Left cardiac atrium (tissue), 4 donors: ENCODE data around the gene PBOV1. TPM values are rescaled to one million over a fixed set of nuclear protein-coding genes. Genes with fewer than 3 reads are reported as not detected.

ENCODE experiments used
- ATAC-seq, 2 donors: fragments of 200-7000 bp; cut with Tn5 transposase; one replicate each; pipeline ENCODE4 v1.9.1; 2020; ENCODE audit warnings: mild to moderate bottlenecking in 2 of 2, moderate library complexity in 2 of 2
- DNase-seq: peaks from one replicate; pipeline ENCODE4 v3.0.0-alpha.2; 2020
- intact Hi-C, 2 donors: fragments of 100-400 bp; cut with DNase I; formaldehyde crosslinking; loops; one replicate each; pipeline versions ENCODE4 v1.14.1 to v1.15.1; 2022 to 2023
- total RNA-seq, 2 donors: library from RNA; stranded (reverse); fragmentation: NEBNext Ultra II Directional; extraction: Animal tissue kit (Norgen Biotek cat#: 25700); gene quantifications; one replicate each; pipeline ENCODE4 v1.2.1, GENCODE V29; 2021
- donor health status: DM: no; HTN: yes; CAD: no.
- donor health status: DM: no; HTN: yes; CAD: no; lungs with severe emphysema.
- donor health status: DM: yes; HTN: yes; CAD: no.
- donor health status: Dilated cardiomyopathy.

The PBOV1 gene
- total RNA-seq, 2 donors from 2014 or later = not detected

- ATAC-seq (no peak), DNase-seq (no peak)
- intact Hi-C loops = no loop called here
Observed at GRCh38 chr6:138176652-138177232, 41.5 kb downstream of the PBOV1 start.

- no peak for DNase-seq
- intact Hi-C loops = no loop called here
- ATAC-seq = no peak
Observed at GRCh38 chr6:138175596-138175995, 42.7 kb downstream of the PBOV1 start.

Other genes starting within 250 kb of the PBOV1 start
- gene PERP, start 111.1 kb downstream of the PBOV1 start, total RNA-seq = 10 to 100 TPM; 36.7 to 45.6 TPM
- gene ARFGEF3, start 56.6 kb downstream of the PBOV1 start, total RNA-seq = 1 to 10 TPM; 1.4 to 2.7 TPM
- gene SMIM28, start 159.4 kb upstream of the PBOV1 start, total RNA-seq = not detected
- gene HEBP2, start 185.7 kb upstream of the PBOV1 start, total RNA-seq = 100 to 1,000 TPM in 1 of 2 donors, 10 to 100 TPM in 1; 84.9 to 111 TPM